ENCODE data around the gene CDC37. TPM values are rescaled to one million over a fixed set of nuclear protein-coding genes. Genes with fewer than 3 reads are reported as not detected.

The CDC37 gene
- total and polyA plus RNA-seq, 2 of the 4 experiments (the other 2 are of a cell fraction) = 209 to 650 TPM

DNA sequence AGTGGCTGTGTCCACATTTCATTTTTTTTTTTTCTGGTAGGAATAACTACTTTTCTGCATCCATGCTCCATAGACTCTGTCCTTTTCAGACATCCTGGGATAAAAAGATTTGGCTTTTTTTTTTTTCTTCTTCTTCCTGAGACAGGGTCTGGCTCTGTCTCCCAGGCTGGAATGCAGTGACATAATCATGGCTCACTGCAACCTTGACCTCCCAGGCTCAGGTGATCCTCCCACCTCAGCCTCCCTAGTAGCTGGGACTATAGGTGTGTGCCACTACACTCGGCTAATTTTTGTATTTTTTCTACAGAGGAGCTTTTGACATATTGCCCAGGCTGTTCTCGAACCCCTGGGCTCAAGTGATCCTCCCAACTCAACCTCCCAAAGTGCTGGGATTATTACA is 59.8 kb downstream of the CDC37 start:
- Histone ChIP-seq H4K8ac (ENCODE audit: low read depth in 2 of 2, low read length in 2 of 2) (no peak overlapping the region), H2BK120ac (ENCODE audit: low read depth, low read length) (no peak overlapping the region), H3K4me3 (ENCODE audit: insufficient read depth, low read depth, low read length) (no peak overlapping the region), H2AK9ac (replicated peaks; ENCODE audit: low read depth, low read length, poor library complexity) (no peak overlapping the region), H3K4me2 (ENCODE audit: low read depth, low read length) (no peak overlapping the region), H4K91ac (ENCODE audit: insufficient read depth, low read depth, low read length) (no peak overlapping the region), H2BK5ac (ENCODE audit: low read depth, low read length, poor library complexity, severe bottlenecking) (no peak overlapping the region), H3K4me1 (ENCODE audit: control insufficient read depth, insufficient read depth, low read length) (peaks cover 2% of the 10 kb centered on the region; the same call in 1 of the 2 replicates), H3K9ac (ENCODE audit: low read depth, low read length) (no peak overlapping the region), H3K27ac (ENCODE audit: insufficient read depth, low read length) (no peak overlapping the region), H4K20me1 (ENCODE audit: insufficient read depth, low read length) (no peaks in the 10 kb centered on the region), H3K36me3 (ENCODE audit: control insufficient read depth, insufficient read depth, low read length) (no peaks in the 10 kb centered on the region), H3K56ac (ENCODE audit: extremely low read depth, insufficient read depth, low read length) (no peak overlapping the region), H2AFZ (replicated peaks; ENCODE audit: low read length, poor library complexity) (no peak overlapping the region), H2AK5ac (ENCODE audit: low read depth, low read length) (no peak overlapping the region), H3K27me3 (ENCODE audit: control insufficient read depth, insufficient read depth, low read length) (no peaks in the 10 kb centered on the region), H3K9me3 (ENCODE audit: control insufficient read depth, insufficient read depth, low read length) (no peaks in the 10 kb centered on the region), H2BK20ac (ENCODE audit: low read depth, low read length) (no peak overlapping the region), H3K14ac (replicated peaks; ENCODE audit: low read depth, low read length) (no peak overlapping the region), H2BK15ac (ENCODE audit: low read depth, low read length) (no peak overlapping the region), H3K79me1 (ENCODE audit: low read depth in 1 of 2, low read length in 2 of 2) (no peaks in the 10 kb centered on the region), H3K18ac (ENCODE audit: low read depth, low read length) (no peak overlapping the region), H4K5ac (ENCODE audit: low read depth, low read length) (no peak overlapping the region), H3K4ac (ENCODE audit: low read depth, low read length) (no peak overlapping the region), H3K23ac (ENCODE audit: low read depth, low read length) (no peak overlapping the region), H3K9me1 (ENCODE audit: insufficient read depth, low read length) (no peaks in the 10 kb centered on the region)
- no peak for DNase-seq
- dilution Hi-C loops (cut with HindIII; ENCODE audit: low sequenced_read_pairs, unreplicated experiment) (no loop called here), in situ Hi-C loops (cut with MboI; ENCODE audit: low sequenced_read_pairs) (no loop called here), intact Hi-C loops (cut with micrococcal nuclease) (no loop called here)
- no CpG with 5 or more reads among the region's 2 CpGs for WGBS, 2 experiments (ENCODE audit: extremely low coverage in 2 of 2, insufficient read length in 1 of 2)
- TF ChIP-seq MAFK (IDR thresholded peaks at IDR 0.05; ENCODE audit: low read depth, low read length) (no peak), MXI1 (IDR thresholded peaks at IDR 0.05; ENCODE audit: borderline replicate concordance, low read depth, low read length) (no peak), BHLHE40 (IDR thresholded peaks at IDR 0.05; ENCODE audit: low read depth, low read length) (no peak), CEBPB (IDR thresholded peaks at IDR 0.05; ENCODE audit: low read depth, low read length) (no peak), RFX5 (IDR thresholded peaks at IDR 0.05; ENCODE audit: low read depth, low read length) (no peak), SMC3 (IDR thresholded peaks at IDR 0.05; ENCODE audit: low read depth, low read length) (no peak), NFE2L2 (IDR thresholded peaks at IDR 0.05; ENCODE audit: low read depth, low read length) (no peak), POLR2A (IDR thresholded peaks at IDR 0.05; ENCODE audit: low read depth, low read length) (no peak), RAD21 (IDR thresholded peaks at IDR 0.05; ENCODE audit: low read length) (no peak), CHD1 (IDR thresholded peaks at IDR 0.05; ENCODE audit: low read depth, low read length) (no peak), FOS (IDR thresholded peaks at IDR 0.05; ENCODE audit: low read depth, low read length) (no peak), RCOR1 (IDR thresholded peaks at IDR 0.05; ENCODE audit: insufficient replicate concordance, low read length) (no peak), MAZ (IDR thresholded peaks at IDR 0.05; ENCODE audit: borderline replicate concordance, low read depth, low read length) (no peak)
- TF ChIP-seq, protein P1, sequence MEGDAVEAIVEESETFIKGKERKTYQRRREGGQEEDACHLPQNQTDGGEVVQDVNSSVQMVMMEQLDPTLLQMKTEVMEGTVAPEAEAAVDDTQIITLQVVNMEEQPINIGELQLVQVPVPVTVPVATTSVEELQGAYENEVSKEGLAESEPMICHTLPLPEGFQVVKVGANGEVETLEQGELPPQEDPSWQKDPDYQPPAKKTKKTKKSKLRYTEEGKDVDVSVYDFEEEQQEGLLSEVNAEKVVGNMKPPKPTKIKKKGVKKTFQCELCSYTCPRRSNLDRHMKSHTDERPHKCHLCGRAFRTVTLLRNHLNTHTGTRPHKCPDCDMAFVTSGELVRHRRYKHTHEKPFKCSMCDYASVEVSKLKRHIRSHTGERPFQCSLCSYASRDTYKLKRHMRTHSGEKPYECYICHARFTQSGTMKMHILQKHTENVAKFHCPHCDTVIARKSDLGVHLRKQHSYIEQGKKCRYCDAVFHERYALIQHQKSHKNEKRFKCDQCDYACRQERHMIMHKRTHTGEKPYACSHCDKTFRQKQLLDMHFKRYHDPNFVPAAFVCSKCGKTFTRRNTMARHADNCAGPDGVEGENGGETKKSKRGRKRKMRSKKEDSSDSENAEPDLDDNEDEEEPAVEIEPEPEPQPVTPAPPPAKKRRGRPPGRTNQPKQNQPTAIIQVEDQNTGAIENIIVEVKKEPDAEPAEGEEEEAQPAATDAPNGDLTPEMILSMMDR (conservative IDR thresholded peaks at IDR 0.05; ENCODE audit: low read depth, low read length) = no peak
- TF ChIP-seq, protein P2, sequence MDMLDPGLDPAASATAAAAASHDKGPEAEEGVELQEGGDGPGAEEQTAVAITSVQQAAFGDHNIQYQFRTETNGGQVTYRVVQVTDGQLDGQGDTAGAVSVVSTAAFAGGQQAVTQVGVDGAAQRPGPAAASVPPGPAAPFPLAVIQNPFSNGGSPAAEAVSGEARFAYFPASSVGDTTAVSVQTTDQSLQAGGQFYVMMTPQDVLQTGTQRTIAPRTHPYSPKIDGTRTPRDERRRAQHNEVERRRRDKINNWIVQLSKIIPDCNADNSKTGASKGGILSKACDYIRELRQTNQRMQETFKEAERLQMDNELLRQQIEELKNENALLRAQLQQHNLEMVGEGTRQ (IDR thresholded peaks at IDR 0.05; ENCODE audit: low read depth, low read length) = no peak
- TF ChIP-seq, protein P3, sequence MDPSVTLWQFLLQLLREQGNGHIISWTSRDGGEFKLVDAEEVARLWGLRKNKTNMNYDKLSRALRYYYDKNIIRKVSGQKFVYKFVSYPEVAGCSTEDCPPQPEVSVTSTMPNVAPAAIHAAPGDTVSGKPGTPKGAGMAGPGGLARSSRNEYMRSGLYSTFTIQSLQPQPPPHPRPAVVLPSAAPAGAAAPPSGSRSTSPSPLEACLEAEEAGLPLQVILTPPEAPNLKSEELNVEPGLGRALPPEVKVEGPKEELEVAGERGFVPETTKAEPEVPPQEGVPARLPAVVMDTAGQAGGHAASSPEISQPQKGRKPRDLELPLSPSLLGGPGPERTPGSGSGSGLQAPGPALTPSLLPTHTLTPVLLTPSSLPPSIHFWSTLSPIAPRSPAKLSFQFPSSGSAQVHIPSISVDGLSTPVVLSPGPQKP (IDR thresholded peaks at IDR 0.05; ENCODE audit: borderline replicate concordance, low read depth, low read length) = no peak
- ChIA-PET POLR2A (ENCODE audit: unreplicated experiment) (no interaction called here), CTCF (no interaction called here)
- no peak for ATAC-seq (ENCODE audit: low read depth)
- BruUV-seq (replicated peaks) = no TSS peak

Measured in IMR-90 (cell line).